Measurements from ENCODE around the gene SELENOP.

- TF ChIP-seq CTCF (IDR thresholded peaks at IDR 0.05; ENCODE audit: poor library complexity) (no peak), EZH2 (IDR thresholded peaks at IDR 0.05; ENCODE audit: borderline replicate concordance) (no peak), EZH2phosphoT487 (IDR thresholded peaks at IDR 0.05; ENCODE audit: low read depth, severe bottlenecking, unreplicated experiment) (no peak)
These were observed 43.1 kb upstream of the SELENOP start for GRCh38 chr5:42854795-42855194.

All from hepatocyte (in vitro differentiated cells).